GM21528 (cell line): ENCODE results near the gene TMEM14A.
"Not testable (repeated sequence)": the region's sequence is repeated elsewhere in the genome, so short reads cannot be mapped to it uniquely, and the experiment has no call there.

Experiments
- ATAC-seq: cut with Tn5 transposase; IDR thresholded peaks from one replicate; pipeline ENCODE4 v1.9.1; 2021; ENCODE audit warnings: mild to moderate bottlenecking, moderate library complexity; ENCODE audit not compliant: unreplicated experiment, low FRiP score

TMEM14A gene

DNA sequence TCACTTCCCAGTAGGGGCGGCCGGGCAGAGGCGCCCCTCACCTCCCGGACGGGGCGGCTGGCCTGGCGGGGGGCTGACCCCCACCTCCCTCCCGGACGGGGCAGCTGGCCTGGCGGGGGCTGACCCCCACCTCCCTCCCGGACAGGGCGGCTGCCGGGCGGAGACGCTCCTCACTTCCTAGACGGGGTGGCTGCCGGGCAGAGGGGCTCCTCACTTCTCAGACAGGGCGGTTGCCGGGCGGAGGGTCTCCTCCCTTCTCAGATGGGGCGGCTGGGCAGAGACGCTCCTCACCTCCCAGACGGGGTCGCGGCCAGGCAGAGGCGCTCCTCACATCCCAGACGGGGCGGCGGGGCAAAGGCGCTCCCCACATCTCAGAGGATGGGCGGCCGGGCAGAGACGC, 15.0 kb upstream of the TMEM14A start:
- not testable (repeated sequence) for ATAC-seq

DNA sequence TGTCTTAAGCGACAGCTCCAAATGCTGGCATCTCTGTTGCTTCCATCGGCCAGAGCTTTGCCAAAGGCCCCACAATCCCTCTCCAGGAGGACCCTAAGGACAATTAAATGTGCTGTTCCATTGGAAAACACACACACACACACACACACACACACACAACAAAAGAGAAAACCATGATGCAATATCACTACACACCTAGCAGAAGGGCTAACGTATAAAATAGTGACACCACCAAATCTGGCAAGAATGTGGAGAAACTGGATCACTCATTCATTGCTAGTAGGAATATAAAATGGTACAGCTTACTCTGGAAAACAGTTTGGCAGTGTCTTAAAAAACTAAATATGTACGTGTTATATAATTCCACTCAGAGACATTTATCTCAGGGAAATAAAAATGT, 13.0 kb upstream of the TMEM14A start:
- ATAC-seq: no peak

- no peak for ATAC-seq
Measured at GRCh38 chr6:52661551-52661950, 9.4 kb upstream of the TMEM14A start.

GRCh38 chr6:52662031-52662430, 8.9 kb upstream of the TMEM14A start:
- ATAC-seq: no peak

- ATAC-seq: peak; percentile 46
Measured at GRCh38 chr6:52663120-52663935, 7.6 kb upstream of the TMEM14A start.

- no peak for ATAC-seq
Measured at GRCh38 chr6:52663936-52664185, 7.1 kb upstream of the TMEM14A start.

DNA sequence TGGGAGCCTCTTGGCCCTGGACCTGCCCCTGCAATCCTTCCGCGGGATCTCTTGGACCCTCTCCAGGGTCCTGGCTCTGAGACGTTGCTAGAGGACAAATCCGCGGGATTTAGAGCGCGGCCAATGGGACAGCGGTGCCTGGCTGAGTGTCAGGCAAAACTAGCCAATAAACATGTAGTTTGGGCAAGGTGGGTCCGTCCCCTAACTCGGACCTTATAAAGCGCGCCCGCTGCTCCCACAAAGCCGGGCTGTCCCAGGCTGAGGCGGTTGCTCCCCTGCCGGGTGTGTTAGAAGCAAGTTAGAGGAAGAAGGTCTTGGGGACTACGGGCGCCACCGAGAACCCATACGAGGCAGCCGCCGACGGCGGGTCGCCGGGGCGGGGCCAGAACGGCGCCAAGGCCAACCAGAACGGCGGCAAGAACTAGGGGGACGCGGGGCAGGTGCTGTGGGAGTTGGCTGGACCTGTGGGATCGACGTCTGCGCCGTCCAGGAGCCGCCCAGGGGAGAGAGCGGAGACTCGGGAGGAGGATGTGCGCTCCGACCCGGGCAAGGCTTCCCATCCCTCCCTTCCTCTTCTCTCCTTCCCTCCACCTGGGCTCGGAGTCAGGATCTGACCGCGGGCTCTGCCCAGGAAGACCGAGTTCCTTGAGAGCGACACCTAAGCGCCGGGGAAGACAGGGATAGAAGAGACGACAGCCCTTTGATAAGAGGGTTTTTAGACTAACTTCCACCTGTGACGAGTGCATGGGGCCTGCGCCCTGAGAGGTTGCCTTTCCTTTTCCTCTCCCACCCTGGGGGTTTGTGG, 6.5 kb upstream of the TMEM14A start:
- ATAC-seq: peak; percentile 91

DNA sequence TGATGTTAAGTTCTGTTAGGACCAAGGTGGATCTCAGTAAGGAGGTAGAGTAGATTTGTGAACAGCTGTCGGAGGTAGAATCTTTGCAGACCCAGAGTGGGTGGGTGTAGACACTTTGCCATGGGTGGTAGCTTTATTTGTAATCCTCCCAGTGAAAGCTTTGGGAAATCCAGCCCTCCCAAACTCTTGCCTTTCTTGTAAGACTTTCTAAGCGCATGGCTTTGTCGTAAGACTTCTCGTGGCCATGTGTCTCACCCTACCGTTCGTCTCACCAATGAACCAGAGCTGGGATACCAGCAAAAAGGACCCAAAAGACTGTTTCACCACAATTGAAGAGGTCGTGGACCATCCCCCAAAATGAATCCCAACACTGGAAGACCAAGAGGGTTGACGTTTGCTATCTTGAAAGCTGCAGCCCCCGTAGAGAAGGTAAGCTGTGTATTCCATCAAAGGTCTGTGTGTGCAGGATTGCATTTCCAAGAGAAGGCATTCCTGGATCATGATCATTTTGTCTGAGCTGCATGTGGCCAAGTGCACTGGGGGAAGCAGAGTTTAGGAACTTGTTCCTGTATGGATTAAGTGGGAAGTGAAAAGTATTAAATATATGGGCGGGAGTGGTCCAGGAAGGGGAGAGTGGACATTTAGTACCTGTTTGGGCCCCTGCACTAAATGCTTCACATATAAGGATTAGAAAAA, 5.8 kb upstream of the TMEM14A start:
- no peak for ATAC-seq

DNA sequence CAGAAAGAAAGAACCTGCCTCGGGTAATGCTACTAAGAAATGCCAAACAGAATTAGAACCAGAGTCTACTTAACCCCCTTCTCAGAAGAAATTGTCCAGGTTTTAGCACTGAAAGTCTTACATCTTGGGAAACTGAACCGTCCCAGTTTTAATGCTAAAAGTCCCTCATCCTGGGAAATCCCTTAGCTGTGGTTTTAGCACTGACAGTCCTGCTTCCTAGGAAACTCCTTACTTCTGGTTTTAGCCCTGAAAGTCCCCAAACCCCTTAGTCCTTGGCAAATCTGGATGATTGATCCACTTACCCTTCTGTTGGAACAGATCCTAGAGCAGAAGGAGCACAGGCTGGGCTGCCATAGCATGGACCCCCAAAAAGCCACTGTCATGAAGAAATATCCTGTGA, 4.8 kb upstream of the TMEM14A start:
- no peak for ATAC-seq

DNA sequence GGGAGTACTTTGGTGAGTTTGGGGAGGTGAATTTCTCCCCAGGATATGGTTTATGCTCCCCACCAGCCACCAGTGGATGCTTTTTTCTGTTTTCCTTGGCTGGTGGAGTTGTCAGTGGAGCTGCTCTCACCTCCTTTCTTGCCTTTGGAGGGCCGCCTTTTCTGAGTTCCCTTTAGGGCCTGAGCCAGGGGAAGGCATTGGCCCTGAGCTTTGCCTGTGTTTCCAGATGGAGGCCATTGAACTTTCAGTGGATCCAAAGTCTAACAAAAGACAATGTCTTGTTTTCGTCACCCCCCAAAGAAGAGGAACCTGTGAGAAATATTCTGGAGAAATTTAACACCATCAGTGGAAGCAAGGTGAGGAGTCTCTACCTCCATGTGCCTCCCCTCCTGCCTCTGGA, 4.4 kb upstream of the TMEM14A start:
- no peak for ATAC-seq

- ATAC-seq: no peak
Measured at GRCh38 chr6:52667572-52667971, 3.3 kb upstream of the TMEM14A start.

- ATAC-seq: no peak
Measured at GRCh38 chr6:52671676-52672075, 763 bp downstream of the TMEM14A start.

DNA sequence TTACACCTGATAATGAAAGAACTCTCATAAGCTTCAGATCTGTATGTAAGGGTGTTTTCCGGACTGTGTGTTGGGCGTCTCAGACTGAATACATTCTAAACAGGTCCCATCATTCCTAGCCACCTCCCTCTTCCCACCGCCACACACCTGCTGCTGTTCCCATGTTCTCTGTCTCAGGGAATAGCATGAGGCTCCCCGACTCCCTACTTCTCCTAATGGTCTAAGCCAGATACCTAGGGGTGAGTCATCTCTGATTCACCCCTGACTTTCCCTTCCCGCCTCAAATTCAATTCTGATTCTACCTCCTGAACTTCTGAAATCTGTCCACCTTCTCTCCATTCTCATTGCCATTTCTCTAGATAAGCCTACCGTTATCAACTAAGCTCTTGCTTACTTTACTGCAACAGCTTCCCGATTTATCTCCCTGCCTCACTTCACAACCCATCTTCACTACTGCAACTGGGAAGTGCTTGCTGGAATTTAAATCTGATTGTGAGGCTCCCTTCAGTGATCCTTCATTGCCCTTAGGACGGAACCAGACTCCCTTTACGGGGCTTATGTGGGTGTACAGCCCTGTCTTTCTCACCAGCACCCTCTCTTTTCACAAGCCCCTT, 1.6 kb downstream of the TMEM14A start:
- no peak for ATAC-seq

- no peak for ATAC-seq
Measured at GRCh38 chr6:52674666-52675065, 3.8 kb downstream of the TMEM14A start.

DNA sequence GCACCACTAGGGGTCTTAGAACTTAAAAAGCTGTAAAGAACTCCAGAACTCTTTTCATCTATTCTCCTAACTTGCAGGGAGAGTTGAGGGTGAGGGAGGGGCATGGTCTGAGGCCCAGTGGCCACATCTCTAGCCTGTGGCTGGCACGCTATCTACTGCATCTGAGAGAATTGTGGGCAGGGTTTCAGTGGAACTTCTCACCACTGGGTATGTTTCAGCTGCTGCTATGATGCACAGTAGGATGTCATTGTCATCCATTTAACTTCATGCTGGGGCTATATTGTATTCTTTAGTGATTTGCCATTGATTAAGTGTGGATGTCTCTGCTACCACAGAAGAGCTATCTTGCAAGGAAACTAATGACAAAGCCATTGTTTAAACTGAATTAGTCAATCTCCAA, 4.5 kb downstream of the TMEM14A start:
- no peak for ATAC-seq

DNA sequence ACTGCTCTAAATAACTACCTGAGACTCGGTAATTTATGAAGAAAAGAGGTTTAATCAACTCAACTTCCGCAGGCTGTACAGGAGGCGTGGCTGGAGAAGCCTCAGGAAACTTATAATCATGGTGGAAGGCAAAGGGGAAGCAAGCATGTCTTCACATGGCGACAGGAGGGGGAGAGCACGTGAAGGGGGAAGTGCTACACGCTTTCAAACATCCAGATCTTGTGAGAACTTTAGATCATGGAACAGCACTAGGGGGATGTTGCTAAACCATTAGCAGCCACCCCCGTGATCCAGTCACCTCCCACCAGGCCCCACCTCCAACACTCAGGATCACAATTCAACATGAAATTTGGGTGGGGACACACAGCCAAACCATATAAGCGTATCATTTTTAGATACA, 5.7 kb downstream of the TMEM14A start:
- ATAC-seq: not testable (repeated sequence)

DNA sequence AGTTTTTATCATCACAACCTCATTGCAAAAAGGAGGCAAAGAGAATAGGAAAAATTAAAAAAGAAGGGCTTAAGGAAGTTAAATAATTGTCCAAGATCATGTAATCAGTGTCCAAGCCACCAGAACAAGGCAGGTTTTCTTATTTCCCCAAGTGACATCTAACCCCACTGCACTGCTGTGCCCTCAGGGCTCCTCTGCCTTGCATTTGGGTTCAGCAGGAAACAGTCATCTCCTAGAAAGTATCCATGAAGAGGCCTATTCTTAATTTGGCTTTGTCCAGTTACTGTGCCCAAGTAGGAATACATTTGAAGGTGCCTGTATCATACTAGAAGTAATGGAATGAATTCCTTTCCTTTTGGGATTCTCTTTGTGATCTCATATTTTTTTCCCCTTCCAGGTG, 10.5 kb downstream of the TMEM14A start:
- no peak for ATAC-seq

DNA sequence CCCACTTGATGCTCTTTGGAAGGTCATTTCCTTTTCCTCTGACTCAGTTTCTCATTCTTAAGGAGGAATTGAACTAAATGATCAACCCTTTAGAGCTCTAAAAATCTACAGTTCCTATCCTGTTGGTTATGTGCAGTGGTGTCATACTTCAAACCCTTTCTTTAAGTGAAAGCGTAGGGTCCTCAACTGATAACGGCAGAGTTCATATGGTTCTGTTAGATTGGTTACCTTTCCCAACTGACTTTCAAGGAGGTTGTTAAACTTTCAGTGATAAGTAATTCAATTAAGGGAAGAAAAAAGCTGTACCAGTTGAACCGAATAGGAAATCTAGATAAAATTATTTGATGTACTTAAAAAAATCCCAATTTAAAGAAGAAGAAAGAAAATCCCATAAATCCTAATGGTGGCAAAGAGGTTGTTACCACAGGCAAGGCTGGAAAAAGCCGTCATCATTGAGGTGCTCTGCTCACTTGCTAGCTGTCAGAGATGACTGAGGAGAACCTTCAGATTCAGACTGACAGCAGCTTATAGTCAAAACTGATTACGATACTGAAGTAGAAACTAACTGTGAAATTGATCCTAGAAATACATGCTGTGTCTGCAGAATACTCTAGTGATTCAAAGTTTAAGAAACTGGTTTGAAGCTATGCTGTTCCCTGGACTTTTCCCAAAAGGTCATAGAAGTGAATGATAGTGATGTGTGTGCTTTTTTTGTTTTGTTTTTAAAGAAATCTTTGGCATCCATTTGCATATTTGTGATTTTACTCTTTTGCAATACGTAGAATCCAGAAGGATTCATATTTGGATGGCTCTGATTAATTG, 16.2 kb downstream of the TMEM14A start:
- no peak for ATAC-seq

GRCh38 chr6:52689857-52690256, 18.9 kb downstream of the TMEM14A start:
- ATAC-seq: no peak

DNA sequence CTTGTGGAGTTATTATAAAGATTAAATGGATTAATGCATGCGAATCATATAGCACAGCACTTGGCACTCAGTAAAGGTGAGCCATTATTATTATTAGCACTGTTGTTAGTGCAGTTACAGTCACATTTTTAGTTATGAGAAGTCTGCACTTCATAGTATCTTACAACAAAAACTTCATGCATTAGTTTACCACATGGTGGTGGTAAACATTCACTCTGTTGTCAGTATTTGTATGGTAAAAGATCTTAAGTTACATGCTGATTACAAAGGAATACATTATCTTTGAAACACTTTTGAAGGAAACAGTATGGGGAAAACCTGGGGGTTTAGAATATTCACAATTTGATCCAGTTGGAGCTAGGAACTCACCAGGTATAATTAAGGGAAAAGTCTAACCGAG, 20.8 kb downstream of the TMEM14A start:
- ATAC-seq: no peak
